GM12864 (cell line): ENCODE data around the gene TAS2R8.

ENCODE experiments used
- DNase-seq: peaks from one replicate; pipeline ENCODE4 v3.0.0-alpha.2; 2011; ENCODE audit warnings: low read depth
- H3K4me3 ChIP-seq: 2 replicates; pipeline ENCODE4 v1.5.1; 2011; ENCODE audit warnings: mild to moderate bottlenecking, low read depth, low read length, control low read depth
- TF ChIP-seq, protein P1 (sequence below): IDR thresholded peaks from 2 replicates; pipeline ENCODE4 v1.5.1; 2011; ENCODE audit warnings: low read depth, mild to moderate bottlenecking, moderate library complexity, low read length, control low read depth, inconsistent platforms; ENCODE audit errors: missing control alignments

The TAS2R8 gene, protein sequence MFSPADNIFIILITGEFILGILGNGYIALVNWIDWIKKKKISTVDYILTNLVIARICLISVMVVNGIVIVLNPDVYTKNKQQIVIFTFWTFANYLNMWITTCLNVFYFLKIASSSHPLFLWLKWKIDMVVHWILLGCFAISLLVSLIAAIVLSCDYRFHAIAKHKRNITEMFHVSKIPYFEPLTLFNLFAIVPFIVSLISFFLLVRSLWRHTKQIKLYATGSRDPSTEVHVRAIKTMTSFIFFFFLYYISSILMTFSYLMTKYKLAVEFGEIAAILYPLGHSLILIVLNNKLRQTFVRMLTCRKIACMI

DNA sequence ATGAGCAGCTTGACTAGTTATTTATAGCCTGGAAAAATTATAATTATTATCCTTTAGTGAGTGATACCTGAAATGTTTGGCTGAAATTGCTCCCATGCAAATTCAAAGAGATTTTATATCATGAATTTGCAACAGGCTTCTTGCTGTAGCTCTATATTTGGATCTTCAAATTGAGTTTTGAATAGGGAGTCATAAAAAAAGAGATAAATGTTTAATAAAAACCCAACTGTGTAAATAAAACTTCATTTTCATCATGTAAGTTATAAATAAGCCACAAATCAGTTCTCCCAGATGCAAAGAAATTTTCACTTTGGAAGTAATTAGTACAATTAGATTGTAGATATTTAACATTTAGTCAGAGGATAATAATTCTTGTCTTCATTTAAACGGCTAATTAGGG is at the start of gene TAS2R8:
Gene TAS2R8, minus strand, starts transcription at position 101 of the 400 bp plus-strand sequence. CDS start 306 bp downstream, outside the sequence.
- no peak for DNase-seq
- H3K4me3 ChIP-seq = no peak within 1 kb of the TSS
- TF ChIP-seq, protein P1, sequence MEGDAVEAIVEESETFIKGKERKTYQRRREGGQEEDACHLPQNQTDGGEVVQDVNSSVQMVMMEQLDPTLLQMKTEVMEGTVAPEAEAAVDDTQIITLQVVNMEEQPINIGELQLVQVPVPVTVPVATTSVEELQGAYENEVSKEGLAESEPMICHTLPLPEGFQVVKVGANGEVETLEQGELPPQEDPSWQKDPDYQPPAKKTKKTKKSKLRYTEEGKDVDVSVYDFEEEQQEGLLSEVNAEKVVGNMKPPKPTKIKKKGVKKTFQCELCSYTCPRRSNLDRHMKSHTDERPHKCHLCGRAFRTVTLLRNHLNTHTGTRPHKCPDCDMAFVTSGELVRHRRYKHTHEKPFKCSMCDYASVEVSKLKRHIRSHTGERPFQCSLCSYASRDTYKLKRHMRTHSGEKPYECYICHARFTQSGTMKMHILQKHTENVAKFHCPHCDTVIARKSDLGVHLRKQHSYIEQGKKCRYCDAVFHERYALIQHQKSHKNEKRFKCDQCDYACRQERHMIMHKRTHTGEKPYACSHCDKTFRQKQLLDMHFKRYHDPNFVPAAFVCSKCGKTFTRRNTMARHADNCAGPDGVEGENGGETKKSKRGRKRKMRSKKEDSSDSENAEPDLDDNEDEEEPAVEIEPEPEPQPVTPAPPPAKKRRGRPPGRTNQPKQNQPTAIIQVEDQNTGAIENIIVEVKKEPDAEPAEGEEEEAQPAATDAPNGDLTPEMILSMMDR = no peak

DNA sequence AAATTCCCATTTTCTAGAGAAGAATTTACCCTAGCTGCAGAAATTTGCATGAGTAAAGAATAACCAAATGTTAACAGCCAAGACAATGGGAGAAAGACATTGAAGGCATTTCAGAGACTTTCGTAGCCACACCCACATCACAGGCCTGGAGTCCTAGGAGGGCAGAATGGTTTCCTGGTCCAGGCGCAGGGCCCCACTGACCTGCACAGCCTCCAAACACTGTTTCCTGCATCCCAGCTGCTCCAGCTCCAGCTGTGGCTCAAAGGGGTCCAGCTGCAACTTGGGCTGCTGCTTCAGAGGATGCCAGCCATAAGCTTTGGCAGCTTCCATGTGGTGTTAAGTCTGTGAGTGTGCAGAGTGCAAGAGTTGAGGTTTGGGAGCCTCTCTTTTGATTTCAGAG is 48.7 kb upstream of the TAS2R8 start:
- DNase-seq = no peak
- H3K4me3 ChIP-seq = no peak overlapping the region
- TF ChIP-seq, protein P1 = no peak

DNA sequence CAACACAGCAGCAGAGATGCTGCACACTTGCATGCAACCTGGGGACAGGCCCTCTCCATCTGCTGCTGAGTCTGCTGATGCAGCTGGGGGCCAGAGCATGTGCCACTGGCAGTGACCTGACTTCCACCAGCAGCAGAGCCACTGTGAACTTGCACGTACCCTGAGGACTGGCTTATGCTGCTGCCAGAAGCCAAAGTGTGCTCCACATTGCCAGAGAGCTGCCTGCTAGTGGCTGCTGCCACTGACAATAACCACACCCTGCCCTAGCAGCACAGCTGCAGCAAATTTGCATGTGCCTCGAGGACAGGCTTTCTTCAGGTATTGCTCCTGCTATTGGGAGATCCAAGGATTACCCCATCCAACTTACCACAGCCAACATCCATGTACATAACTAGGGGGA is 46.7 kb upstream of the TAS2R8 start:
- TF ChIP-seq, protein P1 = no peak
- H3K4me3 ChIP-seq = no peak overlapping the region
- no peak for DNase-seq

DNA sequence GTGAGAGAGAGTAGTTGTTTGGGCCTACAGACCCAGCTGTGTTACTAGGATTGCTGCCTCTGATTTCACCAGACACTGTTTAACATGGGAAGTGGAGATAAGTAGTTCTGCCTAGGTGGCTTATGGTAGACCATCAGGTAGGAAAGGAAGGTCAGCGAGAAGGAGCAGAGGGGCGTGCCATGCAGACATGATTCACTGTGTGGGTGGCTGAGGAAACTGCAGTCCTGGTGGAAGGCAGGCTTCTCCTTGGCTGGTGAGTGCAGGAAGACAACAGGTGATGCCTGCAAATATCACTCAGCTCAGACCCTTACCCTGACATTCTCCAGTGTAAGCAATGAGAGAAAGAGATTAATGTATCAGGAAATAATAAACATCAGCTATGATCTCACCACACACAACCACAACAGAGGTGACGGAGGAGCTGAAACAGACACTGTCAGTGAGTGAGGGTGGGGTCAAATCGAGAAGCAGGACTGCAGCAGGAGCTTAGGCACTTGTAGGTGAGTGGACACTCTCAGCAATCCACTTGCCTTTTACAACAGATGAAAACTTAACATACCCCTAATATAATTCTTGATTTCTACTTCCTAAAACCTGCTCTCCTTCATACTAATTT is 44.3 kb upstream of the TAS2R8 start:
- TF ChIP-seq, protein P1 = no peak
- DNase-seq = no peak
- H3K4me3 ChIP-seq = no peak overlapping the region

DNA sequence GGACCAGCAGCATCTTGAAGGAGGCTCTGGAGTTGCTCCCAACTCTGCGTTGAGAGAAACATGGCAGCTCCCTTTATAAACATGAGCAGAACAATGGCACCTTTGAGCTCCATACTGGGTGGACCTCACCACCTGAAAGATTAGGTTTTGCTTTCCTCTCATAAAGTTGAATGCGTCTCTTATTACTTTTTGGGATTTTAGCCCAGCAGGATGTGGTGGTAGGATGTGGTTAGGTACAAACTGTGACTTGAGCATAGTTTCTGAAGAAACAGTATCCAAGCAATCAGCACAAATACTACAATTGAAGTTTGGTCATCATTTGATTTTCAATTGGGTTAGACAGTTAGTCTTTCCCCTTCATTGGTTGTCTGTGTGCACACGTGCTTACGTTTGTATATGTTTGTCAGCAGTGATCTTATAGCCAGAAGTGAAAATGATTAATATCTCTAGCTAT is 42.4 kb upstream of the TAS2R8 start, which contains the start of gene PRR4:
Gene PRR4, minus strand, starts transcription at position 51 of the 454 bp plus-strand sequence. Its CDS starts 38 bp downstream, at position 13.
- TF ChIP-seq, protein P1 = no peak
- DNase-seq = no peak

DNA sequence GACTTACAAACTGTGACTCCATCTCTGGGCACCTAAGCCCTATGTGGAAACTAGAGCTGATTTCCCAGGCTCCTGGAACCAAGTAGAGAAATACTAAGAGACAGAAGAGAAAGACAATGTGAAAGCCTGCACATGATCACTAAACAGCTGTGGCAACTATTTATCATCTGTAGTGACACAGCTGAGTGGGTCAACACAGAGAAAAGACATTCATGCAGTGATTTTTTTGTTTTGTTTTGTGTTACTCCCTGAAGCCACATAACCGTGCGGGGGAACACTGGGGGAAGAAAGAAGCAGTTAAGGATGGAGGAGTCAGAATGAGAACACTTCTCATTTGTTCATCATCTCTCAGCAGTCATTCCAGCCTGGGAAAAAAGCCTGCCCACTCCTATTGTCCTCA is 40.7 kb upstream of the TAS2R8 start:
- no peak for DNase-seq
- TF ChIP-seq, protein P1 = no peak
- no peak overlapping the region for H3K4me3 ChIP-seq

More for the DNA sequence above, 42.4 kb upstream of the TAS2R8 start, which contains the start of gene PRR4:
- H3K4me3 ChIP-seq = no peak within 1 kb of the TSS
